GM21423 (cell line): Measurements from ENCODE around the gene GDNF.

Experiments
- ATAC-seq: cut with Tn5 transposase; IDR thresholded peaks from one replicate; pipeline ENCODE4 v1.9.1; 2021; ENCODE audit warnings: mild to moderate bottlenecking, moderate library complexity; ENCODE audit not compliant: unreplicated experiment

Gene GDNF

GRCh38 chr5:37847978-37848425, 8.2 kb upstream of the GDNF start:
- ATAC-seq, result no peak

GRCh38 chr5:37846786-37847310, 7.0 kb upstream of the GDNF start:
- ATAC-seq, result no peak

DNA sequence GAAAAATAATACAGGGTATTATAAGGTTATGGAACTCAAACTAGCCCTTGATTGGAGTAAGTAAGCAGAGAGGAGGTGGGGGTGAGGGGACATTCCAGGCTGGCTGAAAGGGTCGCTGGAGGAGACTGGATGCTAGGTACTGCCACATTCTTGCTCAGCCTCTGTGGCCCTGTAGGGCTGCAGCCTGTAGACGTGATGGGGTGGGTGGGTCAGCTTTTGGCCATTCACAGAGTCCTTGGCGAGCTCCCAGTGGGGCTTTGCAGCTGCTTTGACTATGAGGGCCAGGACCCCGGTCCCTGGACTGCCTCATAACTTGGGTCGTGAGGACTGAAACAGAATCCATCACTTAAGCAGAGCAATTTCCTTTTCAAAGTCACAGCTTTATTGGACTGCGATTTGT, 4.2 kb upstream of the GDNF start:
- no peak for ATAC-seq

- no peak for ATAC-seq
Measured at GRCh38 chr5:37842048-37842447, 2.2 kb upstream of the GDNF start.

GRCh38 chr5:37841203-37841602, 1.4 kb upstream of the GDNF start:
- no peak for ATAC-seq

- no peak for ATAC-seq
Measured at GRCh38 chr5:37840053-37841034, 503 bp upstream of the GDNF start.

- ATAC-seq, result no peak
Measured at GRCh38 chr5:37838933-37839341, 904 bp downstream of the GDNF start.

DNA sequence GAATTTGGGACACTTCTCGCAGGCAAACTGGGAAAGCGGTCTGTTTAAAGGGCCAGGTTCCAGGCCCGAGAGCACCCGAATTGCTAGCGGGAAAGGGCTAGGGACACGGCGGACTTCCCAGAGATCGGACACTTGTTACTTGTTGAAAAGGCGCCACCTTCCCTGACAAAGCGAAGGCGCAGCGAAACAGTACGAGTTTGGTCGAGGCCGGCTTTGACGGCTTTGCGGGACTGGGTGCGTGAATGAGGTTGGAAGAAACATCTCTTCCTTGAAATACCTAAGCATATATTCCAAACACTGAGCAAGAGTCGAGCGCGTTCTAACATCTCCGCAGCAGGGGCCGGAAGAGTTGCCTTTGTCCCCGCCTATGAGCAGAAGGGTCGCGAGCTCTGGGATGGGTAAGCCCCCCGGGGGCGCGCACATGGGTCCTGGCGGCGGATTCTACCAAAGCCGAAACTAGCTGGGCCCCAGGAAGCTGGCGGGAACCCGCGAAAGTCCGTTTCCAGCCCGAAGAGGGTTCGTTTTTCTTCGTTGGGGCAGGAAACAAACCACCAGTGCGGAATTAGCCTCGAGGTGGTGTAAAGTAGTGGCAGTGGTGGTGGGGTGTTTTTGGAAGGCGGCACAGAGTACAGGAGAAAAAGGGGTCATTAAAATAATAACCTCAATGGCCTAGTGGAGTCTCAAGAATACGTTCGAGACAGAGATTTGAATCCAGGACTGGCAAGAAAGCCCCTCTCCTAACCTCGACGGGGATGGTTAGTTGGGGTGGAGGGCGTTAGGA, 1.5 kb downstream of the GDNF start:
- ATAC-seq, result no peak

DNA sequence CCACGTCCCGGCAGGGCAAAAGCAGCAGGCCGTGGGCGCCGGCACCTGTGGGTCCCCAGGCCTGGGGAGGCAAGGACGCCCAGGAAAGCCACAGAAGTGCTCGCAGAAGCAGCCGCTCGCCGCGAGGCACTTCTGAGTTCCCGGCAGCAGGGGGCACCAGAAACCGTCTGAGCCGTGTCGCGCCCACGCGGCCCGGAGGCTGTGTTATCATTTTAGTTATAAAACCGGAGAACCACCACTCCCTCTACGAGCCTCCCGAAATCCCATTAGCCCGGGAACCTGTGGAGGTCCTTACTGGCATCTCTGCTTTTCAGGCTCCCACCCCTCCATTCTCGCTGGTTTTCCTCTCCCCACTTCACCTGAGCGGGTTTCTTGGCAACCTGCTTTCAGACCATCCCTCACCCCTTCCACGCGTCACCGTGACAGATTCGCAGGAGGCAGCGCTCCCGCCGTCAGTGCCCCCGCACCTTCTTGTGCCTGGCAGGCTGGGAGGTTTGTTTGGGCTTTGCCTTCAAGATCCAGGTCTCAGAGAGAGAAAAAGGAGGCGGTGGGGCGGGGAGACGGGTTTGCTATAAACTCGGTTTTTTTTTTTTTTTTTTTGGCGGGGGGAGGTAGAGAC, 2.3 kb downstream of the GDNF start:
- ATAC-seq, result peak; percentile 60

DNA sequence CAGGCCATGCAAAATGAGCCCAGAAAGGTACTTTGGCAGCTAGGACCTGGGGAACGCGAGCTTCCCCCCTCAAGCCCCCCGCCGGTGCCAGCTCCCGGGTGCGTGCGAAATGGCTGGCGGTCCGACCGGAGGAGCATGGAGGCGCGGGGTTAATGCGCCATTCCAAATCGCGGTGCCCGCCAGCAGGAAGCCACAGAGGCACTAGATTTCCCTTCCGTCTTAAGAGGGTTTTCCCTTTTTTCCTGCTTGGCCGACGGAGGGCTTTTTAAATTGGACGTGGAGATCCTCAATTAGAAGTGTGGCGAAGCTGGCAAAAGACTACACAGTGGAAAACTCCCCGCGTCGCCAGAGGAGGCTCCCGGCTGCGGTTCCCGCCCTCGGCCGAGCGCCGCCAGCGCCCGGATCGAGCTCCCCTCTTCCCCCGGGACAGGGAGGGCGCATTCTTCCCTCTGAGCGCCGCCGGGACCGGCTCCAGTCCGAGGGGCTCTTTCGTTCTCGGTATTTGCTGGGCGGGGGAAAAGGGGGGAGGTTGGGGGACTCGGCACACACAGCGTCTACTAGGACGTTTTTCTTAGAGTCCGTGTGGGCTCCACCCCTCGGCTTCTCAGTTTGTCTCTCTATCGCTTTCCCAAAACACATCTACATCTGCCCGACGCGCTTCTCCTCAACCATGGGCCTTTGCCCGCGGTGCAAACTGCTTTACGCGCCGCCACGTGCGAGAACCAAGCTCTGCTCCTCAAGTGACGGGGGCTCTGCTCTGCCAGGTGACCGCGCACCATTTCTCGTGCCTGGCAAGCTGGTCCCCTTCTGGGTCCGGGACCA, 3.0 kb downstream of the GDNF start:
- ATAC-seq, result no peak

- ATAC-seq, result no peak
Measured at GRCh38 chr5:37836235-37836591, 3.6 kb downstream of the GDNF start.

DNA sequence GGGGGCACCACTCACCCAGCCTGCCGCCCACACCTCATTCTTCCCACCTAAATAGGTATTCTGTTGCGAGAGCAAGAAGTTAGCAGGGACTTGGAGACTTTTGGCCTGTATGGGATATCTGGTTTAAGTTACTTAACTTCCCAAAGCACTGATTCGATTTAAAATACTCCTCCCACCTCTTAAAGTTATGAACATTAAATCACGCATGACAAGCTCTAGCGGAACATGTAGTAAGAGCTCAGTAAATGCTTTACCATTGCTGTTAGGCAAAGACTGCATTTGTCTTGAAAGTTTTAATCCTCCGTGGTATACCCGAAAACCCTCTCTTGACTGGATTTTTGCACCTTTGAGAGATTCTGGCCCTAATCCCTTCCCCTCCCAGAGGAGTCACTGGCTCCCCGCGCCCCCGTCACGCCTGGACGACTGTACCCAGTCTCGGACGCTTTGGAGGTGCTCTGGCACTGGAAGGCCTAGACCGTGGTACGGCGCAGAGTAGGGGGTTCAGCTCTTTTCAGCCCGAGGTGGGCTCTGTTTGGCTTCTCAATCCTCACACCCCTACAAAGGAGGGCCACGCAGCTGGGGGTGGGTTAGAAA, 4.4 kb downstream of the GDNF start:
- ATAC-seq, result no peak

DNA sequence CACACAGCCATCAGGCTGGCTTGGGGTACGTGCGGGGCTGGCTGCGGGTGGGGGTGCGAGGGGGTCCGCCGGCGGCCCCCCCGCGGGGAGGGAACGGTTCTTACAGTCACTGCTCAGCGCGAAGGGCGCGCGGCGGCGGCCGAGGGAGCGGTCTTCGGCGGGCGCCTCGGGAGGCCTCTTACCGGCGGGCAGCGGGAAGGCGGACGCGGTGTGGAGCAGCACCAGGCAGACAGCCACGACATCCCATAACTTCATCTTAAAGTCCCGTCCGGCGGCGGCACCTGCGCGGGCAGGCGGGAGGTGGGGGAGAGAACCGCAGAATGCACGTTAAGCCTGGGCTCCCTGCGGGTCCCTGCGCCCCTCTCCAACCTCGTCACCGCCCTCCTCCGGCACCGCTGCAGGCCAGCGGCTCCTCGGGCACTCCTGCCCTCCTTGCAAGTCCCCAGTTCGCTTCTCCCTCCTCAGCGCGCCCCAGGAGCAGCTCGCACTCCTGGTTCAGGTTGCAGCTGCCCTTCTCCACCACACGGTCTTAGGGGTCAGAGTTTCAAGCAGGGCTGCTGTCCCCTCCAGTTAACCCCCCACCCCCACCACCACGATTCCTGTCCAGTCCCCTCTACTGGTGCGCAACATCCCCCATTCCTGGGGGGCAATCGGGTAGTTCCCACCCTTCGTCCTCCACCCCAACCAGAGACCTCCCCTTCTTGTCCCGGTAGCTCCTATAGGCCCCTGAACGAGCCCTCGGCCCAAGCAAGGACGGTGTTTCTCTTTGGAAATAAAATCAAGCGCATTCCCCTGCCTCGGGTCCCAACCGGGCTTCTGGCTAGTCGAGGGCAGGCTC, 5.1 kb downstream of the GDNF start:
- ATAC-seq, result no peak

DNA sequence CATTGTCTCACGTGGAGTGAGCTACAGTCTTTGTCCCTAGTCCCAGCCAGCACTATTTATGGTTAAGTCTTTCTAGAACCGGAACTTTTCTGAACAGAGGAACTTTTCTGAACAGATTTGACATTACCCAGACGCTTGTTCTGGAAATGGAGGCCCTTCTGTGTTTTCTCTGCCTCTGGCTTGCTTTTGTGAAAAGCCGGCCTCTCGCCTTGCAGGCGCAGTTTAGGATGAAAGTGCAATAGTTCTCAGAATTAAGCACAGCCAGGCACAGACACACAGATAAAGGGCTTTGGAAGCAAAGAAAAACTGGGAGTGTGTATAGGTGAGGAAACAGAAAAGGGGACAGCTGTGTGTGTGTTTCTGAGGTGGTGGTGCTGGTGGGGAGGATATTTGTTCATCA, 5.9 kb downstream of the GDNF start:
- no peak for ATAC-seq

GRCh38 chr5:37831821-37832534, 7.9 kb downstream of the GDNF start:
- no peak for ATAC-seq

GRCh38 chr5:37830348-37830747, 9.5 kb downstream of the GDNF start:
- ATAC-seq, result no peak

GRCh38 chr5:37825334-37825915, 14.4 kb downstream of the GDNF start:
- no peak for ATAC-seq
